HepG2 (cell line): ENCODE measurements around the gene RBM23. TPM values are rescaled to one million over a fixed set of nuclear protein-coding genes. Genes with fewer than 3 reads are reported as not detected.

Experiments used
- AKNA ChIP-seq: sonication (generic); formaldehyde crosslinking; IDR thresholded peaks from 2 replicates; pipeline ENCODE4 v1.4.0; 2020; ENCODE audit warnings: missing genetic modification reagents, borderline replicate concordance
- HMGA1 ChIP-seq: sonication (generic); formaldehyde crosslinking; conservative IDR thresholded peaks from 2 replicates; pipeline ENCODE4 v1.4.0; 2020; ENCODE audit warnings: missing genetic modification reagents
- RERE ChIP-seq: IDR thresholded peaks from 2 replicates; pipeline ENCODE4 v1.6.1; 2016; ENCODE audit warnings: low read depth, missing genetic modification reagents, missing compliant biosample characterization
- ZNF337 ChIP-seq: sonication (generic); formaldehyde crosslinking; IDR thresholded peaks from 2 replicates; pipeline ENCODE4 v1.5.1; 2020; ENCODE audit warnings: missing genetic modification reagents, low read depth, mild to moderate bottlenecking, borderline replicate concordance
- polyA plus RNA-seq, 8 experiments: library from polyadenylated mRNA; depleted of rRNA in 3 of 8; stranded (reverse) in 7 of 8; unstranded in 1 of 8; fragments of >200 nt; fragmentation: Illumina TruSeq in 4 of 8; extraction: Trizol in 4 of 8; gene quantifications; 2 replicates each; pipeline versions ENCODE4 v1.2.1 to v1.2.3, GENCODE V29; 2011 to 2016; ENCODE audit warnings: low read depth in 4 of 8, missing spikeins in 1 of 8, mixed read lengths in 1 of 8; ENCODE audit not compliant: insufficient read depth in 1 of 8
- total RNA-seq, 5 experiments: library from RNA; depleted of rRNA; stranded (reverse); fragments of >200 nt; fragmentation: Illumina TruSeq; extraction: Trizol; gene quantifications; 2 replicates each; pipeline ENCODE4 v1.2.3, GENCODE V29; 2016; ENCODE audit warnings: low read depth in 1 of 5
- TF ChIP-seq, protein P1 (sequence below): sonication (generic); formaldehyde crosslinking; IDR thresholded peaks from 2 replicates; pipeline ENCODE4 v1.4.0; 2020; ENCODE audit warnings: mild to moderate bottlenecking, missing genetic modification reagents
- TF ChIP-seq, protein P2 (sequence below): sonication (generic); formaldehyde crosslinking; IDR thresholded peaks from 2 replicates; pipeline ENCODE4 v1.4.0; 2020; ENCODE audit warnings: missing genetic modification reagents; ENCODE audit errors: not compliant biosample characterization
- TF ChIP-seq, protein P3 (sequence below): sonication (generic); formaldehyde crosslinking; IDR thresholded peaks from 2 replicates; pipeline ENCODE4 v1.4.0; 2020; ENCODE audit warnings: missing genetic modification reagents, borderline replicate concordance

The RBM23 gene
- total and polyA plus RNA-seq, 2 of the 13 experiments (the other 11 are each of a cell fraction or from before 2014, with no cell fraction given), result 1.5 to 2.1 TPM

GRCh38 chr14:22900081-22900799 lies 18.7 kb downstream of the RBM23 start (continued):
- TF ChIP-seq, protein P1, sequence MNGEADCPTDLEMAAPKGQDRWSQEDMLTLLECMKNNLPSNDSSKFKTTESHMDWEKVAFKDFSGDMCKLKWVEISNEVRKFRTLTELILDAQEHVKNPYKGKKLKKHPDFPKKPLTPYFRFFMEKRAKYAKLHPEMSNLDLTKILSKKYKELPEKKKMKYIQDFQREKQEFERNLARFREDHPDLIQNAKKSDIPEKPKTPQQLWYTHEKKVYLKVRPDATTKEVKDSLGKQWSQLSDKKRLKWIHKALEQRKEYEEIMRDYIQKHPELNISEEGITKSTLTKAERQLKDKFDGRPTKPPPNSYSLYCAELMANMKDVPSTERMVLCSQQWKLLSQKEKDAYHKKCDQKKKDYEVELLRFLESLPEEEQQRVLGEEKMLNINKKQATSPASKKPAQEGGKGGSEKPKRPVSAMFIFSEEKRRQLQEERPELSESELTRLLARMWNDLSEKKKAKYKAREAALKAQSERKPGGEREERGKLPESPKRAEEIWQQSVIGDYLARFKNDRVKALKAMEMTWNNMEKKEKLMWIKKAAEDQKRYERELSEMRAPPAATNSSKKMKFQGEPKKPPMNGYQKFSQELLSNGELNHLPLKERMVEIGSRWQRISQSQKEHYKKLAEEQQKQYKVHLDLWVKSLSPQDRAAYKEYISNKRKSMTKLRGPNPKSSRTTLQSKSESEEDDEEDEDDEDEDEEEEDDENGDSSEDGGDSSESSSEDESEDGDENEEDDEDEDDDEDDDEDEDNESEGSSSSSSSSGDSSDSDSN (CRISPR knock-in tag), result no peak
- TF ChIP-seq HMGA1 (CRISPR knock-in tag) (no peak), RERE (no peak), ZNF337 (CRISPR knock-in tag) (no peak), AKNA (CRISPR knock-in tag) (no peak)
- TF ChIP-seq, protein P2, sequence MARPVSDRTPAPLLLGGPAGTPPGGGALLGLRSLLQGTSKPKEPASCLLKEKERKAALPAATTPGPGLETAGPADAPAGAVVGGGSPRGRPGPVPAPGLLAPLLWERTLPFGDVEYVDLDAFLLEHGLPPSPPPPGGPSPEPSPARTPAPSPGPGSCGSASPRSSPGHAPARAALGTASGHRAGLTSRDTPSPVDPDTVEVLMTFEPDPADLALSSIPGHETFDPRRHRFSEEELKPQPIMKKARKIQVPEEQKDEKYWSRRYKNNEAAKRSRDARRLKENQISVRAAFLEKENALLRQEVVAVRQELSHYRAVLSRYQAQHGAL (CRISPR knock-in tag), result no peak
- TF ChIP-seq, protein P3, sequence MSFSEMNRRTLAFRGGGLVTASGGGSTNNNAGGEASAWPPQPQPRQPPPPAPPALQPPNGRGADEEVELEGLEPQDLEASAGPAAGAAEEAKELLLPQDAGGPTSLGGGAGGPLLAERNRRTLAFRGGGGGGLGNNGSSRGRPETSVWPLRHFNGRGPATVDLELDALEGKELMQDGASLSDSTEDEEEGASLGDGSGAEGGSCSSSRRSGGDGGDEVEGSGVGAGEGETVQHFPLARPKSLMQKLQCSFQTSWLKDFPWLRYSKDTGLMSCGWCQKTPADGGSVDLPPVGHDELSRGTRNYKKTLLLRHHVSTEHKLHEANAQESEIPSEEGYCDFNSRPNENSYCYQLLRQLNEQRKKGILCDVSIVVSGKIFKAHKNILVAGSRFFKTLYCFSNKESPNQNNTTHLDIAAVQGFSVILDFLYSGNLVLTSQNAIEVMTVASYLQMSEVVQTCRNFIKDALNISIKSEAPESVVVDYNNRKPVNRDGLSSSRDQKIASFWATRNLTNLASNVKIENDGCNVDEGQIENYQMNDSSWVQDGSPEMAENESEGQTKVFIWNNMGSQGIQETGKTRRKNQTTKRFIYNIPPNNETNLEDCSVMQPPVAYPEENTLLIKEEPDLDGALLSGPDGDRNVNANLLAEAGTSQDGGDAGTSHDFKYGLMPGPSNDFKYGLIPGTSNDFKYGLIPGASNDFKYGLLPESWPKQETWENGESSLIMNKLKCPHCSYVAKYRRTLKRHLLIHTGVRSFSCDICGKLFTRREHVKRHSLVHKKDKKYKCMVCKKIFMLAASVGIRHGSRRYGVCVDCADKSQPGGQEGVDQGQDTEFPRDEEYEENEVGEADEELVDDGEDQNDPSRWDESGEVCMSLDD, result no peak
